Inferior parietal cortex (tissue), 1 donor: Measurements from ENCODE around the gene SPC24.
A peak's percentile ranks its signal among the peaks of the same experiment; 100 is the strongest.
"Not testable (repeated sequence)": the region's sequence is repeated elsewhere in the genome, so short reads cannot be mapped to it uniquely, and the experiment has no call there.

Source experiments
- DNase-seq: peaks from one replicate; pipeline ENCODE4 v3.0.0-alpha.2; 2016; ENCODE audit errors: extremely low spot score

The SPC24 gene

DNA sequence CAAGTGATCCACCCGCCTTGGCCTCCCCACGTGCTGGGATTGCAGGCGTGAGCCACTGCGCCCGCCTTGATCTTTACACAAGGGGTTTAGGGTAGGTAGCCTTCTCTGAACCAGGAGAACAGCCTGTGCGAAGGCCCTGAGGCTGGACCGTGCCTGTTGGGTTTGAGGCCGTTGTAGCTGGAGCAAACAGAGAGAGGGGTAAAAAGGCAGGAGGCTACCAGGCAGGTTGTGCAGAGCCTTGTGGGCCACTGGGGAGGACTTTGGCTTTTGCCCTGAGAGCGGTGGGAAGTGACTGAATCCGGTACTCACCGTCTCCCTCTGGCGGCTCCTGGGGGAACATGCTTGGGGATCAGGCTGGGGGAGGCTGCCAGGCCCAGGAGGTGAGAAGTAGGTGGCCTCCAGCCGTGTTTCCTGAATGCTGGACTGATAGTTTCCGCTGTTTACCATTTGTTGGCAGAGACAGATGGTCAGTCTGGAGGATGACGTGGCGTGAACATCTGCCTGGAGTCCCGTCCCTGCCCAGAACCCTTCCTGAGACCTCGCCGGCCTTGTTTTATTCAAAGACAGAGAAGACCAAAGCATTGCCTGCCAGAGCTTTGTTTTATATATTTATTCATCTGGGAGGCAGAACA, 24.6 kb downstream of the SPC24 start:
- DNase-seq, result peak; percentile 55

DNA sequence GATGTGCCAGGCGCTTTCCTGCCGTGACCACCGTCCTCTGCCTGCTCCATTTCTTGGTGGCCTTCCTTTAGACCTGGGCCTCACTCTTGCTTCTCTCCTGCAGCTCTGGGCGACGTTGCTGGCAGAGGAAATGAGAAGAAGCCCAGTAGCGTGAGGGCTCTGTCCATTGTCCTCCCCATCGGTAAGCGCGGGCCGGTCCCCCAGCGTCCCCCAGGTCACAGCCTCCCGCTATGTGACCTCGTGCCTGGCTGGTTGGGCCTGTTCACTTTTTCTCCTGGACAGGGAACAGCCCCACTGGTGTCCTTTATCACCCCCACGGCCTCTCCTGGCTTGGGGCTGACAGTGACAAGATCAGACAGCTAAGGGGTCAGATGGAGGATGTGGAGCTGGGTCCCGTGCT, 27.7 kb downstream of the SPC24 start:
- DNase-seq, result no peak

DNA sequence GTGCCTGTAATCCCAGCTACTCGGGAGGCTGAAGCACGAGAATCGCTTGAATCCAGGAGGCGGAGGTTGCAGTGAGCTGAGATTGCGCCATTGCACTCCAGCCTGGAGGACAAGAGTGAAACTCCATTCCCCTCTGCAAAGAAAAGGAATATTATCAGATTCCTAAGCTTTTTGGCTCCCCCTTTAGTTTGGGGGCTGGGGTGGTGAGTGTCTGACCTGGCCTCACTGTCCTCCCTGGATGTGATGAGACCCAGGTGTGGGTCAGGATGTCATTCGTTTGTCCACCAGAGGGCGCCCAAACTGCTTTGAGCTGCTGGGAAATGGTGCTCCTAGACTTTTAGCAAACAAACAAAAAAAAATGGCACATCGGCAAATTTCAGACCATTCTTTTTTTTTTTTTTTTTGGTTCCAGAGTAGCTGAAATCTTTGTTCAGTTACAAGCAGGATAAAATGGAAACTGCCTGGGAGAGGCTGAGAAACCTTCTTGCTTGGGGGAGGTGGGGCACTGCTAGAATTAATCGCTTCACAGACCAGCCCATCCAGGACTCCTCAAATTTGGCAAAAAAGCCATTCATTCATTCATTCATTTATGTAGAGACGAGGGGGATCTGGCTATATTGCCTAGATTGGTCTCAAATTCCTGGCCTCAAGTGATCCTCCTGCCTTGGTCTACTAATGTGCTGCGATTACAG, 29.4 kb downstream of the SPC24 start:
- DNase-seq, result peak; percentile 85

DNA sequence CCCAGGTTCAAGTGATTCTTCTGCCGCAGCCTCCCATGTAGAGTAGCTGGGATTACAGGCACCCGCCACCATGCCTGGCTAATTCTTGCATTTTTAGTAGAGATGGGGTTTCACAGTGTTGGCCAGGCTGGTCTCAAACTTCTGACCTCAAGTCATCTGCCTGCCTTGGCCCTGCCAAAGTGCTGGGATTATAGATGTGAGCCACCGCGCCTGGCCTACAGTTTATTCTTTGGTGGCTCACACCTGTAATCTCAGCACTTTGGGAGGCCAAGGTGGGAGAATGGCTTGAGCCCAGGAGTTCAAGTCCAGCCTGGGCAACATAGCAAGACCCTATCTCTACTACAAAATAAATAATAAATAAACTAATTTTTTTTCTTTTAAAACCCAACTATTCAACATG, 31.4 kb downstream of the SPC24 start:
- not testable (repeated sequence) for DNase-seq

DNA sequence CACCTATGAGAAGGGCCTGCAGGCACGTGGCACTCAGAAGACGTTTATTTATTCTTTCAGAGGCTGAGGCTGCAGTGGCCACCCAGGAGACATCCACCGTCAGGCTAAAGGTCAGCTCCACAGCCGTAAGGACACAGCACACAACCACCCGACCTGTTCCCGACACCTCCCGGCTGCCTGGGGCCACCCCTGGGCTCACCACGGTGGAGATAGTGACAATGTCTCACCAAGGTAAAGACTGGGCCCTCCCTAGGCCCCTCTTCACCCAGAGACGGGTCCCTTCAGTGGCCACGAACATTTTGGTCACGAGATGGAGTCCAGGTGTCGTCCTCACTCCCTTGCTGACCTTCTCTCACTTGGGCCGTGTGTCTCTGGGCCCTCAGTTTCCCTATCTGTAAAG, 32.5 kb downstream of the SPC24 start:
- no peak for DNase-seq

DNA sequence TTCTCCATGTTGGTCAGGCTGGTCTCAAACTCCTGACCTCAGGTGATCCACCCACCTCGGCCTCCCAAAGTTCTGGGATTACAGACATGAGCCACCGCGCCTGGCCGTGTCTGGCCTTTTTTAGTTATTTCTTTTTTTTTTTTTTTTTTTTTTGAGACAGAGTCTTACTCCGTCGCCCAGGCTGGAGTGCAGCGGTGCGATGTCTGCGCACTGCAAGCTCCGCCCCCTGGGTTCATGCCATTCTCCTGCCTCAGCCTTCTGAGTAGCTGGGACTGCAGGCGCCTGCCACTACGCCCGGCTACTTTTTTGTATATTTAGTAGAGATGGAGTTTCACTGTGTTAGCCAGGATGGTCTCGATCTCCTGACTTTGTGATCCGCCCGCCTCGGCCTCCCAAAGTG, 33.6 kb downstream of the SPC24 start:
- not testable (repeated sequence) for DNase-seq

DNA sequence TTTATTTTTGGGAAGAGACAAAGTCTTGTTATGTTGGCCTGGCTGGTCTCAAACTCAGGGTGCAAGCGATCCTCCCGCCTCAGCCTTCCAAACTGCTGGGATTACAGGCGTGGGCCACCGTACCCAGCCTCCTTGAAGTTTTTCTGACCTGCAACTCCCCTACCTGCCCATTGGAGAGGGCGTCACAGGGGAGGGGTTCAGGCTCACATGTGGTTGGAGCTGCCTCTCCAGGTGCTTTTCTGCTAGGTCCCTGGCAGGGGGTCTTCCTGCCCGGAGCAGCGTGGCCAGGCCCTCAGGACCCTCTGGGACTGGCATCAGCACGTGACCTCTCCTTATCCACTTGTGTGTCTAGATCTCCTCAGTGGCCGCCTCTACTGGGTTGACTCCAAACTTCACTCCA, 39.1 kb downstream of the SPC24 start:
- DNase-seq, result no peak

DNA sequence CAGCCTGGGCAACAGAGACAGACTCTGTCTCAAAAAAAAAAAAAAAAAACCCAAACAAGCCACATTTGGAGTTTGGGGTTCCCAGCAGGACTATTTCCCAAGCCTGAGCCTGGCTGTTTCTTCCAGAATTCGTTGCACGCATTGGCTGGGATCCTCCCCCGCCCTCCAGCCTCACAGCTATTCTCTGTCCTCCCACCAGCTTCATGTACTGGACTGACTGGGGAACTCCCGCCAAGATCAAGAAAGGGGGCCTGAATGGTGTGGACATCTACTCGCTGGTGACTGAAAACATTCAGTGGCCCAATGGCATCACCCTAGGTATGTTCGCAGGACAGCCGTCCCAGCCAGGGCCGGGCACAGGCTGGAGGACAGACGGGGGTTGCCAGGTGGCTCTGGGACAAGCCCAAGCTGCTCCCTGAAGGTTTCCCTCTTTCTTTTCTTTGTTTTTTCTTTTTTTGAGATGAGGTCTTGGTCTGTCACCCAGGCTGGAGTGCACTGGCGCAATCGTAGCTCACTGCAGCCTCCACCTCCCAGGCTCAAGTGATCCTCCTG, 39.6 kb downstream of the SPC24 start:
- DNase-seq, result no peak

DNA sequence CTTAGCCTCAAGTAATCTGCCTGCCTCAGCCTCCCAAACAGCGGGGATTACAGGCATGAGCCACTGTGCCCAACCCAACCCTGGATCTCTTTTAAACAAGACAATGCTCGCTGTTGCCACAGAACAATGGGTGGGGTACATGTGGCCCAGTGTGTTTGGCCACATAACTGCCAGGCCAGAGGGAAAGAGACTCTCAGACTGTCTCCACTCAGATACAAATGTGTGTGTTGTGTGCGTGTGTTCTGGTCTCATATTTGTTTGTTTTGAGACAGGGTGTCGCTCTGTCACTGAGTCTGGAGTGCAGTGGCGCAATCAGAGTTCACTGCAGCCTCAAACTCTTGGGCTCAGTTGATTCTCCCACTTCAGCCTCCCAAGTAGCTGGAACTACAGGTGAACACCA, 40.5 kb downstream of the SPC24 start:
- no peak for DNase-seq

DNA sequence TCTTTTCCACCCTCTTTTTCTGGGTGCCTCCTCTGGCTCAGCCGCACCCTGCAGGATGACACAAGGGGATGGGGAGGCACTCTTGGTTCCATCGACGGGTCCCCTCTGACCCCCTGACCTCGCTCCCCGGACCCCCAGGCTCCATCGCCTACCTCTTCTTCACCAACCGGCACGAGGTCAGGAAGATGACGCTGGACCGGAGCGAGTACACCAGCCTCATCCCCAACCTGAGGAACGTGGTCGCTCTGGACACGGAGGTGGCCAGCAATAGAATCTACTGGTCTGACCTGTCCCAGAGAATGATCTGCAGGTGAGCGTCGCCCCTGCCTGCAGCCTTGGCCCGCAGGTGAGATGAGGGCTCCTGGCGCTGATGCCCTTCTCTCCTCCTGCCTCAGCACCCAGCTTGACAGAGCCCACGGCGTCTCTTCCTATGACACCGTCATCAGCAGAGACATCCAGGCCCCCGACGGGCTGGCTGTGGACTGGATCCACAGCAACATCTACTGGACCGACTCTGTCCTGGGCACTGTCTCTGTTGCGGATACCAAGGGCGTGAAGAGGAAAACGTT, 42.4 kb downstream of the SPC24 start:
- no peak for DNase-seq

DNA sequence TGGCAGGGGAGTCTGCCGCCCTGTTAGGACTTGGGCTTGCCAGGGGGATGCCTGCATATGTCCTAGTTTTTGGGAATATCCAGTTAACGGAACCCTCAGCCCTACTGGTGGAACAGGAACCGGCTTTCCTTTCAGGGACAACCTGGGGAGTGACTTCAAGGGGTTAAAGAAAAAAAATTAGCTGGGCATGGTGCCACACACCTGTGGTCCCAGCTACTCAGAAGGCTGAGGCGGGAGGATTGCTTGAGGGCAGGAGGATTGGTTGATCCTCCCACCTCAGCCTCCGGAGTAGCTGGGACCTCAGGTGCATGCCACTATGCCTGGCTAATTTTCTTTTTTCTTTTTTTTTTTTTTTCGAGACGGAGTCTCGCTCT, 43.8 kb downstream of the SPC24 start:
- DNase-seq, result no peak

DNA sequence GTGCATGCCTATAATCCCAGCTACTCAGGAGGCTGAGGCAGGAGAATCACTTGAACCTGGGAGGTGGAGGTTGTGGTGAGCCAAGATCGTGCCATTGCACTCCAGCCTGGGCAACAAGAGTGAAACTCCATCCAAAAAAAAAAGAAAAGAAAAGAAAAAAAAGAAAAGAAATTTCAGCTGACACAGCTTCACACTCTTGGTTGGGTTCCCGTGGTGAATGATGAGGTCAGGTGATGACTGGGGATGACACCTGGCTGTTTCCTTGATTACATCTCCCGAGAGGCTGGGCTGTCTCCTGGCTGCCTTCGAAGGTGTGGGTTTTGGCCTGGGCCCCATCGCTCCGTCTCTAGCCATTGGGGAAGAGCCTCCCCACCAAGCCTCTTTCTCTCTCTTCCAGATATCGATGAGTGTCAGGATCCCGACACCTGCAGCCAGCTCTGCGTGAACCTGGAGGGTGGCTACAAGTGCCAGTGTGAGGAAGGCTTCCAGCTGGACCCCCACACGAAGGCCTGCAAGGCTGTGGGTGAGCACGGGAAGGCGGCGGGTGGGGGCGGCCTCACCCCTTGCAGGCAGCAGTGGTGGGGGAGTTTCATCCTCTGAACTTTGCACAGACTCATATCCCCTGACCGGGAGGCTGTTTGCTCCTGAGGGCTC, 44.3 kb downstream of the SPC24 start:
- DNase-seq, result no peak

DNA sequence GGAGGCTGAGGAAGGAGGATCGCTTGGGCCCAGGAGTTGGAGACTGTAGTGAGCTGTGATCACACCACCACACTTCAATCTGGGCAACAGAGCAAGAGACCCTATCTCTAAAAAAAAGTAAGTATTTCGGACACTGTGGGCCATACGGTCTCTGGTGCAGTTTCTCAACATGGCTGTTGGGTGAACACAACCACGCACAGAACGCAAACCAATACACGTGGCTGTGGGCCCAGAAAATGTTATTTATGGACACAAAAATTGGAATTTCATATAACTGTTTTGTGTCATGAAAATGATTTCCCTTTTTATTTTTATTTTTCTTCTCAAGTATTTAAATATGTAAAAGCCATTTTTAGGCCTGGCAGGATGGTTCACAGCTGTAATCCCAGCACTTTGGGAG, 46.8 kb downstream of the SPC24 start:
- DNase-seq, result no peak

DNA sequence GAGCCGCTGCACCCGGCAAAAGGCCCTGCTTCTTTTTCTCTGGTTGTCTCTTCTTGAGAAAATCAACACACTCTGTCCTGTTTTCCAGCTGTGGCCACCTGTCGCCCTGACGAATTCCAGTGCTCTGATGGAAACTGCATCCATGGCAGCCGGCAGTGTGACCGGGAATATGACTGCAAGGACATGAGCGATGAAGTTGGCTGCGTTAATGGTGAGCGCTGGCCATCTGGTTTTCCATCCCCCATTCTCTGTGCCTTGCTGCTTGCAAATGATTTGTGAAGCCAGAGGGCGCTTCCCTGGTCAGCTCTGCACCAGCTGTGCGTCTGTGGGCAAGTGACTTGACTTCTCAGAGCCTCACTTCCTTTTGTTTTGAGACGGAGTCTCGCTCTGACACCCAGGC, 49.1 kb downstream of the SPC24 start:
- DNase-seq, result no peak

DNA sequence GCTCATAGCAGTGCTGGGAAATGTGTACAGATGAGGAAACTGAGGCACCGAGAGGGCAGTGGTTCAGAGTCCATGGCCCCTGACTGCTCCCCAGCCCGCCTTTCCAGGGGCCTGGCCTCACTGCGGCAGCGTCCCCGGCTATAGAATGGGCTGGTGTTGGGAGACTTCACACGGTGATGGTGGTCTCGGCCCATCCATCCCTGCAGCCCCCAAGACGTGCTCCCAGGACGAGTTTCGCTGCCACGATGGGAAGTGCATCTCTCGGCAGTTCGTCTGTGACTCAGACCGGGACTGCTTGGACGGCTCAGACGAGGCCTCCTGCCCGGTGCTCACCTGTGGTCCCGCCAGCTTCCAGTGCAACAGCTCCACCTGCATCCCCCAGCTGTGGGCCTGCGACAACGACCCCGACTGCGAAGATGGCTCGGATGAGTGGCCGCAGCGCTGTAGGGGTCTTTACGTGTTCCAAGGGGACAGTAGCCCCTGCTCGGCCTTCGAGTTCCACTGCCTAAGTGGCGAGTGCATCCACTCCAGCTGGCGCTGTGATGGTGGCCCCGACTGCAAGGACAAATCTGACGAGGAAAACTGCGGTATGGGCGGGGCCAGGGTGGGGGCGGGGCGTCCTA, 50.5 kb downstream of the SPC24 start:
- DNase-seq, result no peak

DNA sequence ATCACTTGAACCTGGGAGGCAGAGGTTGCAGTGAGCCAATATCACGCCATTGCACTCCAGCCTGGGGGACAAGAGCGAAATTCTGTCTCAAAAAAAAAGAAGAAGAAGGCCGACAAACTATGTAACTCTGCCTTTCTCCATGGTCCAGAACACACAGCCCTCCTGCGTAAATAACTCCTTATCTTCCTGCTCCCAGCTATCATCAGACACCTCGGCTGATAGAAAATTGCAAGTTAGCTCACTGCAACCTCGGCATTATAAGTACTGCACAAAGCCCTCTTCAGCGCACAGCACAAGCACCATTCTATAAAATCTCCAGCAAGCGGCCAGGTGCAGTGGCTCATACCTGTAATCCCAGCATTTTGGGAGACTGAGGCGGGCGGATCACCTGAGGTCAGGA, 51.9 kb downstream of the SPC24 start:
- DNase-seq, result not testable (repeated sequence)

DNA sequence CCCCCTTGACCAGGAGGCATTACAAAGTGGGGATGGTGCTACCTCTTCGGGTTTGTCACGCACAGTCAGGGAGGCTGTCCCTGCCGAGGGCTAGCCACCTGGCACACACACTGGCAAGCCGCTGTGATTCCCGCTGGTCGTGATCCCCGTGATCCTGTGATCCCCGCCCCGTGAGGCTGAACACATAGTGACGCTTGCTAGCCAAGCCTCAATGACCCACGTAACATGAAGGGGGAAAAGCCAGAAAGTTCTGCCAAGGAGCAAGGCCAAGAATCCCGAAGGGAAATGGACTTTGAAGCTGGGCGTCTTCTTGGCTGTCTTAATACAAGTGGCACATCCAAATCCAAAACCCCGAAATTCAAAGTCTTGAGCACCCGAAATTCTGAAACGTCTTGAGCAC, 52.6 kb downstream of the SPC24 start:
- no peak for DNase-seq

DNA sequence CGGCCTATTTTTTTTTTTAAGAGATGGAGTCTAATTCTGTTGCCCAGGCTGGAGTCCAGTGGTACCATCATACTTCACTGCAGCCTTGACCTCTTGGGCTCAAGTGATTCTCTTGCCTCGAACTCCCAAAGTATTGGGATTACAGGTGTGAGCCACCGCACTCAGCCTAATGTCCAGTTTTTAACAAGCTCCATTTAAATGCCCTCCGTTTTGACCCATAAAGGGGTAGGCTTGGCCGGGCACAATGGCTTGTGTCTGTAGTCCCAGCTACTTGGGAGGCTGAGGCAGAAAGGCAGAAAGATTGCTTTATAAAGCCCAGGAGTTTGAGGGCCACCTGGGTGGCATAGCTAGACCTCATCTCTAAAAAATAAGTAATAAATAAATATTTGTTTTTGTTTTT, 54.5 kb downstream of the SPC24 start:
- no peak for DNase-seq

DNA sequence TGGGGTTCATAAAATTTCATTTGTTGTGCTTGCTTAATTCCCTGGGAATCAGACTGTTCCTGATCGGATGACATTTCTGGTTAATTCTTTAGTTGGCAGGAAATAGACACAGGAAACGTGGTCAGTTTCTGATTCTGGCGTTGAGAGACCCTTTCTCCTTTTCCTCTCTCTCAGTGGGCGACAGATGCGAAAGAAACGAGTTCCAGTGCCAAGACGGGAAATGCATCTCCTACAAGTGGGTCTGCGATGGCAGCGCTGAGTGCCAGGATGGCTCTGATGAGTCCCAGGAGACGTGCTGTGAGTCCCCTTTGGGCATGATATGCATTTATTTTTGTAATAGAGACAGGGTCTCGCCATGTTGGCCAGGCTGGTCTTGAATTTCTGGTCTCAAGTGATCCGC, 55.5 kb downstream of the SPC24 start:
- no peak for DNase-seq

DNA sequence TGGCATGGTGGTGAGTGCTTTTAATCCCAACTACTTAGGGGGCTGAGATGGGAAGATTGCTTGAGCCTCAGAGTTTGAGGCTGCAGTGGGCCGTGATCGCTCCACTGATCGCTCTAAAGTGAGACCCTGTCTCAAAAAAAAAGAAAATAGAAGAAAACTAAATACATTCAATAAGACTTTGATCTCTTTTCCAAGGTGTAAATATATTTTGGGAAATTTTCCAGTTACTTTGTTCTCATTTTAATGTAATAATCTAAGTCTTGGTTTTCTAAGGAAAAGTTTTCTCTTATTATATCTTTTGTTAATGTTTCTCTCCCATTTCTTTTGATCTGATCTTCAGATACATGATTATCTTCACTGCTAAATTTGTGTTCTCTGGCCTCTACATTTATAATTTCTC, 56.7 kb downstream of the SPC24 start:
- no peak for DNase-seq

DNA sequence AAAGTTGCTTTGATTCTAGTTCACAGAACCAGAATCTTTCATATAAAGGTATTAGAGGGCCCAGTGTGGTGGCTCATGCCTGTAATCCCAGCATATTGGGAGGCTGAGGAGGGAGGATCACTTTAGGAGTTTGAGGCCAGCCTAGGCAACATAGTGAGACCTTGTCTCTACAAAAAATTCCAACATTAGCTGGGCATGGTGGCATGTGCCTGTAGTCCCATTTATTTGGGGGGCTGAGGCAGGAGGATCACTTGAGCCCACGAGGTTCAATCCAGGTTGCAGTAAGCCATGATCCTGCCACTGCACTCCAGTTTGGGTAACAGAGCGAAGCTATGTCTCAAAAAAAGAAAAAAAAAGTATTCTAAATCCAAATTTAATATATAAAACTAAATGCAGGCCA, 57.3 kb downstream of the SPC24 start:
- no peak for DNase-seq

DNA sequence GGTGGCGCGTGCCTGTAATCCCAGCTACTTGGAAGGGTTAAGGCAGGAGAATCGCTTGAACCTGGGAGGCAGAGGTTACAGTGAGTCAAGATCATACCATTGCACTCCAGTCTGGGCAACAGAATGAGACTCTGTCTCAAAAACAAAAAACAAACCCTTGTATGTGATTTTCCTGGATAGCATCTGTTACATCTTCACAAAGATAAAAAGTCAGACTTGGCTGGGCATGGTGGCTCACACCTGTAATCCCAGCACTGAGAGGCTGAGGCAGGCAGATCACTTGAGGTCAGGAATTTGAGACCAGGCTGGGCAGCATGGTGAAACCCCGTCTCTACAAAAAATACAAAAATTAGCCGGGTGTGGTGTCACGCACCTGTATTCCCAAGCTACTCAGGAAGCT, 58.2 kb downstream of the SPC24 start:
- not testable (repeated sequence) for DNase-seq
